Frontal cortex (tissue), 4 donors: ENCODE results near the gene PDIA5. TPM values are rescaled to one million over a fixed set of nuclear protein-coding genes. Genes with fewer than 3 reads are reported as not detected.

ENCODE experiments used
- DNase-seq, 2 donors: peaks; one replicate each; pipeline ENCODE4 v3.0.0; 2012; ENCODE audit warnings: low spot score in 2 of 2
- FAIRE-seq: peaks from 2 replicates; lab custom pipeline; 2012; peaks lifted over from hg19 to GRCh38; lab: Jason Lieb, UNC
- total RNA-seq: library from RNA; depleted of rRNA; stranded (reverse); fragments of >200 nt; gene quantifications from one replicate; pipeline ENCODE4 v1.2.3, GENCODE V29; 2014
- donor health status: control.
- donor health status: control.
- donor health status: control.

The PDIA5 gene
- total RNA-seq = 2.0 TPM

- no peak for FAIRE-seq
Measured at GRCh38 chr3:123066896-123067688, at the start of gene PDIA5. TSS of gene PDIA5 (plus strand) at chr3:123067025. CDS start at chr3:123067165, 140 bp downstream.

DNA sequence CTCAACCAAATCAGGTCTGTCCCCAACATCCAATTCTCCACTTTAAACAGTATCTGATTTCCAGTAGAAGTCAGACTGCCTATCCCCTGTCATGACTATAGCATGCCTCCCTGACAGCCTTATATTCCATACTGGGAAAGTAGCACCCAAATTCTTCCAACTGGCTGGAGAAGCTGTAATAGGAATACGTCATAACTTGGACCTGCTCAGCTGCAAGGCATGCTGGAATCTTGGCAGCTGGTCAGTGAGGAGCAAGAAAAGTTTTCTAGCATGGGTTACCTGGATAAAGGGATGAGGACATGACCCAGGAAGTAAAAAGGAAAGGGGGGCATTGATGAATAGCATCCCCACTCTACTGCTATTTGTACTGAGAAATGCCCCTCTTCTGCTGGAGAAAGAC lies 48.1 kb upstream of the PDIA5 start:
- no peak for DNase-seq
- FAIRE-seq = no peak

More at GRCh38 chr3:123066896-123067688, at the start of gene PDIA5:
- DNase-seq = peak; percentile 86 to 89

DNA sequence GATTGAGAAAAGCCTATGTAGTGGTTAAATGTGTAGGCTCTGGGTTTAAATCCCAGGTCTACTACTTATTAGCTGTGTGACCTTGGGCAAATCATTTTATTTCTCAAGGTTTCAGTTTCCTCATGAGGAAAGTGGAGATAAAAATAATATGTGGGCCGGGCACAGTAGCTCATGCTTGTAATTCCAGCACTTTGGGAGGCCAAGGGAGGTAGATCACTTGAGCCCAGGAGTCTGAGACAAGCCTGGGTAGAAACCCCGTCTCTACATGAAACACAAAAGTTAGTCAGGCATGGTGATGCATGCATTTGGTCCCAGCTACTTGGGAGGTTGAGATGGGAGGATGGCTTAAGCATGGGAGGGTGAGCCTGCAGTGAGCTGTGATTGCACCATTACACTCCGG lies 47.7 kb upstream of the PDIA5 start:
- FAIRE-seq (no peak), DNase-seq (no peak)

DNA sequence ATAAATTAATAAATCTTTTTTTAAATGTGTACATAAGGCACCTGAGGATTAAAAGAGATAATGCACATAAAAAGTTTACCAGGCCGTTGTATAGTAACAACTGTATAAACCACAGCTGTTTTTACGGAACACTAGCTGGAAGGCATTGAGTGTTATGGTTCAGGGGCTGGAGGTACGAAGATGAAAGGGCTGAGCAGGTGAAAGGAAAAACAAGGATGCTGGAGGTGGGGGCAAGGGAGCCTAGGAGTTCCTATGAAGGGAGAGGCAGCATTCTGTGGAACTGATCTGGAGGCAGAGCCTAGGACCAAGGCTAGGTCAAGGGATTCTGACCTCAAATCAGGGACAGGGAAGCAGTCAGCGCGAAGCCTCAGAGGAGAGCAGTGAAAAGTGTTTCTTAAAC lies 47.2 kb upstream of the PDIA5 start:
- DNase-seq (no peak), FAIRE-seq (no peak)

DNA sequence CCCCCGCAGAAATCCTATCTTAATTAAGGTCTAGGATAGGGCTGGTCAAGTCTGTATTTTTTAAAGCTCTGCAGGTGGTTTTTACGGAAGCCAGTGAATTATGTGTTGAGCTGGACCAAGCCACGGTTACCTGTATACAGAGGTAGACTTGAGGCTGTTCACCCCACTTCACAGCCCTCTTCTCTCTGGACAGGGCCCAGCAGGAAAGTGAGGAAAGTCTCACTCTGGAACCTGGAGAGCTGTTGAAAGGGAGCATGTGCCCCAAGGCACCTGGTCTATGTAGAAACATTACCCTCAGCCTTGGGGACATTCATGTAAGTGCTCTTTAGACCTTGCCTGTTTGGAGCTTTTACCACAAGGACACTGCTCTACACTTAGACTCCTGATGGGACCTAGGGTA lies 46.1 kb upstream of the PDIA5 start:
- no peak for DNase-seq
- FAIRE-seq = no peak

DNA sequence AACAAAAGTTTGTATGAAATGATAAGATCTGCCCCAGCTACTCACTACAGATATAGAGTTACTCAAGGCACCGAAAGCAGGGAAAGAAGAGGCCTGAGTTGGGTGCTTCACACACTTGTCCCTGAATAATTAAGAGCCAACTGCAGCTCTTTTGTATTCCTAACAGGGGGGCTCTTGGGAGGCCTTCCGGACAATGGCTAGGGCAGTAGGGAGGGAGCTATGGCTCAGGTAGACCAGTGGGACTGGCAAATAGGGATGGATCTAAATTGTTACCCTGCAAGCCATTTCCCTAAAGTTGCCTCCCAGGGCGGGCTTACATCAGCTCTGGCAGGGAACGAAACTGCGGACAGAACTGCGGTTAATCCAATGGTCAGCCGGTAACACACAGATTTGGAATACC lies 45.4 kb upstream of the PDIA5 start:
- DNase-seq (no peak), FAIRE-seq (no peak)

- FAIRE-seq = no peak
- DNase-seq = no peak
Measured at GRCh38 chr3:123021996-123022510, 44.8 kb upstream of the PDIA5 start.

DNA sequence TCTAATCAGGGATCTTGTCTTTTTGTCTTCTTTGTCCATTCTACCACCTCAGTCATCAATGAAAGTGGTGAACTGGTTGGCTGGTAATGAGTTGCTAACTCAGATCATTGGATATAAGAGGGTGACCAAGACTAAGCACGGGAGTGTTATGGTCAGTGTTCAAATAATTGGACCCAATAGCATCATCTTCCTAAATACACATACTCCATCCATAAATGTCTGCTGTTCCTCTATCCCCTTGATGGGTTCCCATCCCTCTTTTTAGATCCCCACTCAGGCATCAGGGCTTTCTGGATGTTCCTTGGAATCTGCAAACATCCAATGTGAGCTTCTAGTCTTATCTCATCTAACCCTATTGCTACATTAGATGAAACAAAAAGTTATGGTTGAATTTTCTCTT lies 42.8 kb upstream of the PDIA5 start:
- no peak for DNase-seq
- FAIRE-seq = no peak

- FAIRE-seq (no peak), DNase-seq (peak; percentile 43 to 47)
Measured at GRCh38 chr3:123025642-123026521, 40.9 kb upstream of the PDIA5 start.

- DNase-seq (peak; percentile 46 to 53), FAIRE-seq (no peak)
Measured at GRCh38 chr3:123026565-123027291, 40.1 kb upstream of the PDIA5 start.

DNA sequence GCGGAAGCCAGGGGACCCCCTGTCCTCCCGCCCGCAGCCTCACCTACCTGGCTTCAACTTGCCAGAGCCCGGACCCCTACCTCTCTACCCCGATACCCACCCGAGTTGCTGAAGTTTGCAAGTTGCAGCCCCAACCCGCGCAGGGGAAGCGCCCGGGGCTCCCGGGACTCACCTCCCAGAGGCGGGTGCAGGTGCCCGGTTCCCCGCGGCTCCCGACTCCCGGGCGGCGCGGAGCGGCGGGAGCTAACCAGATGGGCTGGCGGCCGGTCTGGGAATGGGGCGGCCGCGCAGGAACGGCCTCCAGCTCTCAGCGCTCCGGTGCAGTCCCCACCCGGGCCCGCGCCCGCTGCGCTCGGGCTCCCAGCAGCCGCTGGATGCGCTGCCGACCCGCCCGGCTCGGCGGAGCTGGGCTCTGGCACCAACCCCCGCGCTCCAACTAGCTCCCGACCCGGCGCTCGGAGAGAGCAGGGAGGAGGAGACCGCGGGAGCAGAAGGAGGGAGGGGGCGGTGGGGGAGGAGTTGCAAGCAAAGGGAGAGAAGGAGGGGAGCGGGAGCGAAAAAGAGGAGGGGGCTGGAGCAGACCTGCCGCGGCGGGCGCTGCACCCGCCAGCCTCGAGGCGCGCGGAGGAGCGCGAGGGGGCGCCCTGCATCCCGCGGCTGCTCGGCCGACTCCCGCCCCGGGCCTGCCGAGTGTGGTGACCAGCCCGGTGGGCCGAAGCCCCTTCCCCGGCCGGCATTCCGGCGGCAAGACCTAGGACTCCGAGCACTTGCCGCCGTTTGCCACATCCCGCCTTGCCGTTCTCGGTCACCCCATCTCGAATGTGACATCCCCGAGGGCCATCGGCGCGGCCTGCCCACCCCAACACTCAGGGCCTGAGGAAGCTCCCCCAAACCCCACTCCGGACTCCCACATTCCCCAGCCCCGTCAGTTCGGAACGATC lies 39.3 kb upstream of the PDIA5 start, which contains the start of gene SEMA5B:
Gene SEMA5B (minus strand): TSS at position 472 of the 941 bp plus-strand sequence. CDS start 66,500 bp downstream, outside the sequence.
- DNase-seq (peak; percentile 58 to 71), FAIRE-seq (no peak)

- FAIRE-seq (peak; percentile 82), DNase-seq (peak; percentile 71 to 73)
Measured at GRCh38 chr3:123028233-123028828, 38.5 kb upstream of the PDIA5 start.

DNA sequence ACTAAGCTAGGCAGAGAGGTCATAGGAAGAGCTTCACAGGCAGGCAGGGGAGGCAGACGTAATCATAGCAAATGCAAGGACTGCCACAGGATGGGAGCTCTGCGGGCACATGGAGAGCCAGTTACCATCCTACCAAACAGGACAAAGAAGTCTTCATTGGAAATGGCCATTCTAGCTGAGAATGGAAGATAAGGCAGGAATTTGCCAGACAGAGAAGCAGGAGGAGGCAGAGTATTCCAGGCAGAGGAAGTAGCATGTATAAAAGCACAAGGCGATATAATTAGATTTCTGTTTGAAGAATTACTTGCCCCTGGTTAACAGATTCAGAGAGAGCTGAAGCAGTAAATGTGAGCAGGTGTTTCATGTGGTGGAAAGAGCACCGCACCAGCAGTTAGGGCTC lies 35.8 kb upstream of the PDIA5 start:
- FAIRE-seq (no peak), DNase-seq (no peak)

DNA sequence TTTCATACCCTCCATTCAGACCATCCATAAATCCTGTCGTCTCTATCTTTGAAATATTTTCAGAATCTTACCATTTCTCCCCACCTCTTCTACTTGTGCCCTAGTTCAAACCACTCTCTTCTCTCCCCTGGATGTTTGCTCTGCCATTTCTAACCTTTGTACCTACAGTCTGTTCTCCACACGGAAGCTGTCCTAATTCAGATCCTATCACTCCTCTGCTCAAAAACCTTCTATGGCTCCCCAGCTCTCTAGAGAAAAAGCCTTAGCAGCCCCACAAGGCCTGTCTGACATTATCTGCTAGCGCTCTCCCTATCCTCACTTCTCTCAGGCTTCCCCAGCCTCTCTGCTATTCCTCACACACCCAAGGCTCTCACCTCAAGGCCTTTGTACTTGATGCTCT lies 34.8 kb upstream of the PDIA5 start:
- DNase-seq (no peak), FAIRE-seq (no peak)

DNA sequence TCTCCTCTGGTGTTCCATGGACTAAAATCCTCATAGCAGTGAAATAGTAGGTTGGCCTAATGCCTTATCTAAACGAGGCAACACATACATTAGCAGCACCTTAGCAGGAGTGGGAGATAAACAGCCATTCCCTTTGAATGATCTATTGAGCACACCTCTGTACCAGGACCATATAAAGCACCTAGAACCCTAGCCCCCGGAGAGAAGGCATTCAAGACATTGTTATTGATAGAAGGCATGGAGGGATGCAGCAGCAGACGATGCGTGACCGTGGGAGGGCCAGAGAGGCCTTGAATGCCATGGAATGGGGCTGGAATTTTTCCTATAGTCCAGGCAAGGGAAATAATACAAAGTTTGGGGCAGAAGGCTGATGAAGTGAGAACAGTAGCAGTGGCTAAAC lies 32.7 kb upstream of the PDIA5 start:
- FAIRE-seq = no peak

GRCh38 chr3:123034996-123035395 lies 31.8 kb upstream of the PDIA5 start:
- FAIRE-seq = no peak
- DNase-seq = no peak

More for the DNA sequence above, 32.7 kb upstream of the PDIA5 start:
- DNase-seq = no peak

GRCh38 chr3:123036352-123037014 lies 30.3 kb upstream of the PDIA5 start:
- FAIRE-seq (no peak), DNase-seq (no peak)

GRCh38 chr3:123037015-123037375 lies 29.8 kb upstream of the PDIA5 start:
- DNase-seq (no peak), FAIRE-seq (no peak)
